SK-N-SH treated with all-trans-retinoic acid at 6 μM for 48 hours (cell line): ENCODE data around the gene PYHIN1.

Source experiments
- ATAC-seq: fragments of 200-7000 bp; cut with Tn5 transposase; 3 replicates; pipeline ENCODE4 v1.9.1; 2020; ENCODE audit warnings: mild to moderate bottlenecking, moderate library complexity
- ARNTL ChIP-seq: fragments of 450-650 bp; formaldehyde crosslinking; IDR thresholded peaks from 2 replicates; pipeline ENCODE4 v1.5.0; 2020; ENCODE audit warnings: low read depth, mild to moderate bottlenecking, moderate library complexity, borderline replicate concordance
- CREB5 ChIP-seq: fragments of 250-450 bp; sonication (Bioruptor Pico); IDR thresholded peaks from 2 replicates; pipeline ENCODE4 v1.5.1; 2020; ENCODE audit warnings: low read depth, mild to moderate bottlenecking, moderate library complexity
- CSDC2 ChIP-seq: fragments of 250-450 bp; sonication (Bioruptor Pico); IDR thresholded peaks from 2 replicates; pipeline ENCODE4 v1.5.0; 2020; ENCODE audit warnings: mild to moderate bottlenecking, moderate library complexity
- ESRRG ChIP-seq: fragments of 250-450 bp; sonication (Bioruptor Pico); IDR thresholded peaks from 2 replicates; pipeline ENCODE4 v1.6.1; 2021; ENCODE audit warnings: mild to moderate bottlenecking
- GLIS3 ChIP-seq: fragments of 250-450 bp; sonication (Bioruptor Pico); IDR thresholded peaks from 2 replicates; pipeline ENCODE4 v1.5.0; 2020; ENCODE audit warnings: mild to moderate bottlenecking, moderate library complexity
- ISL1 ChIP-seq: fragments of 250-450 bp; sonication (Bioruptor Pico); IDR thresholded peaks from 2 replicates; pipeline ENCODE4 v2.1.2; 2022; ENCODE audit warnings: mild to moderate bottlenecking, moderate library complexity
- OSR1 ChIP-seq: fragments of 250-450 bp; sonication (Bioruptor Pico); IDR thresholded peaks from 2 replicates; pipeline ENCODE4 v1.8.0; 2022; ENCODE audit warnings: moderate library complexity, mild to moderate bottlenecking, inconsistent platforms
- PATZ1 ChIP-seq: fragments of 250-450 bp; sonication (Bioruptor Pico); IDR thresholded peaks from 2 replicates; pipeline ENCODE4 v1.8.0; 2020; ENCODE audit warnings: mild to moderate bottlenecking, moderate library complexity, borderline replicate concordance
- SNAI2 ChIP-seq: fragments of 250-450 bp; sonication (Bioruptor Pico); IDR thresholded peaks from 2 replicates; pipeline ENCODE4 v1.5.0; 2020; ENCODE audit warnings: mild to moderate bottlenecking, moderate library complexity
- TCF4 ChIP-seq: fragments of 250-450 bp; sonication (Bioruptor Pico); IDR thresholded peaks from 2 replicates; pipeline ENCODE4 v1.8.0; 2021; ENCODE audit warnings: mild to moderate bottlenecking, moderate library complexity, borderline replicate concordance
- TOX ChIP-seq: fragments of 250-450 bp; sonication (Bioruptor Pico); IDR thresholded peaks from 2 replicates; pipeline ENCODE4 v1.8.0; 2021; ENCODE audit warnings: mild to moderate bottlenecking, moderate library complexity, borderline replicate concordance
- TSHZ2 ChIP-seq: fragments of 250-450 bp; sonication (Bioruptor Pico); IDR thresholded peaks from 2 replicates; pipeline ENCODE4 v1.5.0; 2020; ENCODE audit warnings: mild to moderate bottlenecking, moderate library complexity
- ZC3H10 ChIP-seq: fragments of 250-450 bp; sonication (Bioruptor Pico); IDR thresholded peaks from 2 replicates; pipeline ENCODE4 v1.5.1; 2021; ENCODE audit warnings: mild to moderate bottlenecking, moderate library complexity
- ZFP3 ChIP-seq: fragments of 250-450 bp; sonication (Bioruptor Pico); IDR thresholded peaks from 2 replicates; pipeline ENCODE4 v1.5.0; 2020; ENCODE audit warnings: mild to moderate bottlenecking, moderate library complexity
- ZFP30 ChIP-seq: fragments of 450-650 bp; formaldehyde crosslinking; IDR thresholded peaks from 2 replicates; pipeline ENCODE4 v1.5.0; 2022; ENCODE audit warnings: mild to moderate bottlenecking, moderate library complexity
- ZNF565 ChIP-seq: fragments of 450-650 bp; formaldehyde crosslinking; conservative IDR thresholded peaks from 2 replicates; pipeline ENCODE4 v1.5.0; 2020; ENCODE audit warnings: low read depth, mild to moderate bottlenecking, moderate library complexity
- ZNF8 ChIP-seq: fragments of 450-650 bp; formaldehyde crosslinking; IDR thresholded peaks from 2 replicates; pipeline ENCODE4 v1.5.0; 2020; ENCODE audit warnings: mild to moderate bottlenecking, moderate library complexity
- TF ChIP-seq, protein P1 (sequence below): fragments of 250-450 bp; sonication (Bioruptor Pico); IDR thresholded peaks from 2 replicates; pipeline ENCODE4 v1.5.1; 2021; ENCODE audit warnings: mild to moderate bottlenecking, moderate library complexity

PYHIN1 gene

DNA sequence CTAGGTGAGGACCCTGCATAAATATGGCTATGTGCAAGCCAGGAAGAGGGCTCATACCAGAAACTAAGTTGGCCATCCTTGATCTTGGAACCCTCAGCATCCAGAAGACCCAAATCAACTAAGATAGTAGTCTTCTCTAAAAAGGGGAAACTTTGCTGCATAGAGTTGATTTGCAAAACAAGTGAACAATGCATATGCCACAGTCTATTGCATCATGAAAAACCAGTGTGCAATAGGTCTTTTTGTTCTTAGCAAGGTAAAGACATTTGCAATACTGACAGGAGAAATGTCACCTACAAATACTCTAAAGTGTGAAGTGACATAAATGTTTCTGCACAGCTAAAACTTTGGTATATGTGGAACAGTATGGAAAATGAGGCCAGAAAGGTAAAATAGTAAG, 76.4 kb downstream of the PYHIN1 start (continued):
- TF ChIP-seq TSHZ2 (CRISPR knock-in tag) = no peak
- TF ChIP-seq, all 23 proteins: peak for 0

- no peak for ATAC-seq
- TF ChIP-seq TSHZ2 (CRISPR knock-in tag) = no peak
- 0 out of 2 replicates have a peak, but pooled peaks have one; percentile 6 for TF ChIP-seq OSR1 (CRISPR knock-in tag)
- TF ChIP-seq GLIS3 (CRISPR knock-in tag) = no peak
These were observed 77.4 kb downstream of the PYHIN1 start for GRCh38 chr1:159008744-159009188.

GRCh38 chr1:159009287-159009686, 77.9 kb downstream of the PYHIN1 start:
- TF ChIP-seq, protein P1, sequence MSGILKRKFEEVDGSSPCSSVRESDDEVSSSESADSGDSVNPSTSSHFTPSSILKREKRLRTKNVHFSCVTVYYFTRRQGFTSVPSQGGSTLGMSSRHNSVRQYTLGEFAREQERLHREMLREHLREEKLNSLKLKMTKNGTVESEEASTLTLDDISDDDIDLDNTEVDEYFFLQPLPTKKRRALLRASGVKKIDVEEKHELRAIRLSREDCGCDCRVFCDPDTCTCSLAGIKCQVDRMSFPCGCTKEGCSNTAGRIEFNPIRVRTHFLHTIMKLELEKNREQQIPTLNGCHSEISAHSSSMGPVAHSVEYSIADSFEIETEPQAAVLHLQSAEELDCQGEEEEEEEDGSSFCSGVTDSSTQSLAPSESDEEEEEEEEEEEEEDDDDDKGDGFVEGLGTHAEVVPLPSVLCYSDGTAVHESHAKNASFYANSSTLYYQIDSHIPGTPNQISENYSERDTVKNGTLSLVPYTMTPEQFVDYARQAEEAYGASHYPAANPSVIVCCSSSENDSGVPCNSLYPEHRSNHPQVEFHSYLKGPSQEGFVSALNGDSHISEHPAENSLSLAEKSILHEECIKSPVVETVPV (CRISPR knock-in tag) = no peak
- no peak for TF ChIP-seq ZNF8 (CRISPR knock-in tag)
- no peak for TF ChIP-seq SNAI2 (CRISPR knock-in tag)
- no peak for TF ChIP-seq ESRRG (CRISPR knock-in tag)
- no peak for TF ChIP-seq OSR1 (CRISPR knock-in tag)
- TF ChIP-seq ARNTL = no peak
- no peak for TF ChIP-seq PATZ1 (CRISPR knock-in tag)
- no peak for TF ChIP-seq TCF4
- no peak for TF ChIP-seq ZFP30 (CRISPR knock-in tag)
- no peak for TF ChIP-seq ISL1
- TF ChIP-seq GLIS3 (CRISPR knock-in tag) = no peak
- TF ChIP-seq ZNF565 = no peak
- TF ChIP-seq CREB5 (CRISPR knock-in tag) = no peak
- TF ChIP-seq ZC3H10 (CRISPR knock-in tag) = no peak
- TF ChIP-seq, all 23 proteins: peak for 0
- peak; percentile 29 for ATAC-seq

- peak; percentile 92 for ATAC-seq
- no peak for TF ChIP-seq ZFP3 (CRISPR knock-in tag)
- TF ChIP-seq CSDC2 = peak; percentile 44; the same call in 1 of the 2 replicates
- peak; percentile 58 for TF ChIP-seq TOX (CRISPR knock-in tag)
- TF ChIP-seq, all 23 proteins: peak for 2
These were observed 78.5 kb downstream of the PYHIN1 start, which contains the start of gene IFI16 for GRCh38 chr1:159009704-159010361. TSS of gene IFI16 (plus strand) at chr1:159009907. CDS start at chr1:159014681, 4,774 bp downstream.
